GM21529 (cell line): ENCODE results near the gene SHPK.

ENCODE experiments used
- ATAC-seq: cut with Tn5 transposase; IDR thresholded peaks from one replicate; pipeline ENCODE4 v1.9.1; 2021; ENCODE audit not compliant: unreplicated experiment

The SHPK gene

DNA sequence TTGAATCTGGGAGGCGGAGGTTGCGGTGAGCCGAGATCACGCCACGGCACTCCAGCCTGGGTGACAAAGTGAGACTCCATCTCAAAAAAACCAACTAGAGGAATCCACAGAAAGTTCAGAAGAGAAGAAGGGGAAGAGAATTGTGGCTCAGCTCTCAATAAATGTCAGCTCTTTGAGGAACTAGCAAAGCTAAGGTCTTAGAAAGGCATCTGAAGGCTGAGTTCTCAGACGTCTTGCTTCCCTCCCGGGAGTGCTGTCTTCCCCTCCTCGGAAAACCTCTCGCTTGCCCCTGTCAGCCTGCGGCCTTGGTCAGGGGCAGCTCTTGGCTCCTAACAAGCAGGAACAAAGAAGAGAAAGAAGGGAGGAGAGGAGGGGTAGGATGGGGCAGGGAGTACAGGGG is 5.3 kb downstream of the SHPK start:
- ATAC-seq = no peak

DNA sequence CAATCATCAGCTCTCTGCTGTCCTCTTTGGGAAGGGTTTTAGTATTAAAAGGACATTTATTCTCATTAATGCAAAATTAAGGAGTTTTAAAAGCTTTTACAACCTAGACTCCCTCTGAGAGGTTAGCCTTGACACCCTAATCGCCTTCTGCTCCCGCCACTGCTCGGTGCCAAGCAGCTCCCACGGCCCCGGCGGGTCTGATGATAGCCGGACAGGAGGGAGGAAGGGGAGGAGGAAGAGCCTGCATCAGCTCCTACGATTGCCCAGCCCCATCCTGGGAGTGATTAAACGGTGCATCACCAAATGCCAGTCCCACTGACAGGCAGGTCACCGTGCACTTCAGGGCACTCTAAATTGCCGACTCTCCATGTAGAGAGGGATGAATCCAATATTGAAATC is 8.3 kb downstream of the SHPK start:
- no peak for ATAC-seq

DNA sequence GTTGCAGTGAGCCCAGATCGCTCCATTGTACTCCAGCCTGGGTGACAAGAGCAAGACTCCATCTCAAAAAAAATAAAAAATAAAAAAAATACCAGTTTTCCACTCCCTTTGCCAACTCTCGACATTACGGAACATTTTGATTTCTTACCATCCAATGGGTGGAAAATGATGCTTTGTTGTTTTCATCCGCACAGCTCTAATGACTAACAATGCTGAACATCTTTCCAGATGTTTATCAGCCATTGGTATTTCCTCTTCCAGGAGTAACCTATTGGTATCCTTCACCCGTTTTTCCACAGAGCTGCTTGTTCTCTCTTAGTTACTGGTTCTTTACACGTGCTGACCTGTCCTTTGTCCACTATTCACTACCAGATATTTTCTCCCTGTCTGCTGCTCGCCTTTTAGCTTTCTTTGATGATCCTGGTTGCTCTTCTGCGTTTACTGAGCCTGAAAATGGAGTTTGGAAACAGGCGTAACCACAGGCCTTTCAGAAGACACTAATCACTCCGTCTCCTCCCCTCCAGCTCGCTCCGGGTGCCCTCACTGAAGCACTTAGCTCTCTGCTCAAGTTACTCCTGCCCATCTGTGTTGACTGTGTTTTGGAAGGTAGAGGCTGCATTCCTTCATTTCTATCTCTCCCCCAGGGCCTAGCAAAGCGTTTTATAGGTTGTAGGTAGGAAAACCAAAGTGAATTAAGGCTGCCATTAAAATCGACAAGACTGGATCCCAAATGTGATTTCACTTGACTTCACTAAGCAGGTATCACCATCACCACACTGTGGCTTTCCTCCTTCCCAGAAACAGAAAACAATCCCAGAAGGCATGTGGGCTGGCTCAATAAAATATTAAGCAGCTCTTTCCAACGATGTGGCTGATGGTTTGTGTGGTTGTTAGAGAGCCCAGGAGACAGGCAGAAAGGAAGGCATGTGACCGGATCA is 8.9 kb downstream of the SHPK start:
- ATAC-seq = no peak

DNA sequence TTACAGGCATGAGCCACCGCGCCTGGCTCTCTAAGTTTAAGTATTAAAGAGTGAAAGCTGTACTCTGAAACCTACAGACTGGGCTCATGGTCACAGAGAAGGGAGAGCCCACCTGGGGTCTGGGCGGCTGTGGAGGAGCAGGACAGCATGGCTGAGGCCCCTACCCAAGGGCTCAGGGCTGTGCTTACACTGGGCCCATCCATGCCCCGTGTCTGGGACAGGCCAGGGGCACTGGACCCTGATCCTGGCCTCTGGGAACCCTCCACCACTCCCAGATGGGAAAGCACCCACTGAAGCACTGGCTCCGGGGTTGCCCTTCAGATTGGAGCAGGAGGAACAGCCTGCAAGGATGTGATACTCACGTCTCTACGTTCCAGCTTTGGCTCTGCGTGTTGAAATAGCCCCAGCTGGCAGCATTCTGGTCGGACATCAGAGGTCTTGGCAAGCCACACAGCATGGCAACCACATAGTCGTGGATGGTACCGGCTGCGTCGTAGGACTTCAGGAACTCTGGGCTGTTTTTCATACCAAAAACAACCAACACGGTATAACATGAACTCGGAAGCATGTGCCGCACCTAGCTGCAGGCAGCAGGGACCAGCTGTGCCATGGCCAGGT is 13.0 kb downstream of the SHPK start:
- no peak for ATAC-seq

DNA sequence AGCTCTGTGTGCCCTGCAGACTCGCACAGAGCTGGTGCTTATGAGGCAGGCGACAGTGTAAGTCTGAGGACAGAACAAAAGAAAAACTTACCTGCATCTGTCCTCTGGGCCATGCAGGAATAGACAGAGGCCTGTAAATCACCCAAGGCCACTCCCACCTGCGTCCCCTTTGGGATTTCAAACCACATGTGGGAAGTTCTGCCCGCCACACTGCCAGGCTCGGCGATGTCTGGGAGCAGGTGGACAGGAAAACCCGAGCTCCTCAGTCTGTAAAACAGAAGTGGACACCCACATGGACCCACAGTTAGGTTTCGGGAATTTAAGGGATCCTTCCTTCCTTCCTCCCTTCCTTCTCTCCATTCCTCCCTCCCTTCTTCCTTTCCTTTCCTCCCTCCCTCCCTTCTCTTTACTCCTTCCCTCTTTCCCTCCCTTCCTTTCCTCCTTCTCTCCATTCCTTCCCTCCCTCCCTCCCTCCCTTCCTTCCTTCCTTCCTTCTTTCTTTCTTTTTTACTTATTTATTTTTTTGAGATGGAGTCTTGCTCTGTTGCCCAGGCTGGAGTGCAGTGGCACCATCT is 14.8 kb downstream of the SHPK start:
- ATAC-seq = no peak

DNA sequence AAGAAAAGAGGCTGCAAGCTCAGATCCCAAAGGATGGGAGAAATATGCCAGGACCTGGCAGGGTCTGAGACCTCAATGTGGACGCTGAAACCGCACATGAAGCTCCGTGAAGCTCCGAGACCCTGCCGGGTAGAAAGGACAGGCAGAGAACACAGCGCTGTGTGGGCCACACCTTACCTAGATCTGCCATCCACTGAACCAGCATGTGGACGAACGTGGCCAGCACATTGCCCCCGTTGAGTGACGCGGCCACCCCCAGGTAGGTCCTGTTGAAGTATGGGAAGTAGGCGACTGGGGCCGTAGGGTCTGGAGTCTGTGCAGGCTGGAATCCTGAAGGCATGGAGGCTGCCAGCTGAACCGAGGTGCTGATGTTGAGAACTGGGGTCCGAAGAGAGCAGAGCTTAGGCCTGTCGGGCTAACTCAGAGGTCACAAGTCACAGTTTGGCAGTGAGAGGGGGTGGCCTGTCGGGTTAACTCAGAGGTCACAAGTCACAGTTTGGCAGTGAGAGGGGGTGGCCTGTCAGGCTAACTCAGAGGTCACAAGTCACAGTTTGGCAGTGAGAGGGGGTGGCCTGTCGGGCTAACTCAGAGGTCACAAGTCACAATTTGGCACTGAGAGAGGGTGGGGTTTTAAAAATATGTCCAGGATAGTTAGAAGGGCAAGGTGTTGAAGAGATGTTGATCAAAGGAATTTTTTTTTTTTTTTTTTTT is 20.7 kb downstream of the SHPK start:
- ATAC-seq = no peak

DNA sequence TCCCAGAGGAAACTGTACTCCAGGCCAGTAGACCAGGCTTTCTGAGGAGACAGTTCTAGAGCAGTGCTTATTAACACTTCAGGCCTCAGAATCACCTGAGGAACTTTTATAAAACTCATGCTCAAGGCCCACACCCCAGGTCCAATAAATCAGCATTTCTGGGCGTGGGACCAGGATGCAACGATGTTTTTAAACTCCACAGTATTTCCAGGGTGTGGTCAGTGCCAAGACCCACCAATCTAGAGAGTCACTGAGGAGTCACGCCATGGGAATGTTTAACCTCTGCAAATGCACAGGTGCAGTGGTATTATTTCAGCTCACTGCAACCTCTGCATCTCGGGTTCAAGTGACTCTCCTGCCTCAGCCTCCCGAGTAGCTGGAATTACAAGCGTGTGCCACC is 22.9 kb downstream of the SHPK start:
- ATAC-seq = no peak

DNA sequence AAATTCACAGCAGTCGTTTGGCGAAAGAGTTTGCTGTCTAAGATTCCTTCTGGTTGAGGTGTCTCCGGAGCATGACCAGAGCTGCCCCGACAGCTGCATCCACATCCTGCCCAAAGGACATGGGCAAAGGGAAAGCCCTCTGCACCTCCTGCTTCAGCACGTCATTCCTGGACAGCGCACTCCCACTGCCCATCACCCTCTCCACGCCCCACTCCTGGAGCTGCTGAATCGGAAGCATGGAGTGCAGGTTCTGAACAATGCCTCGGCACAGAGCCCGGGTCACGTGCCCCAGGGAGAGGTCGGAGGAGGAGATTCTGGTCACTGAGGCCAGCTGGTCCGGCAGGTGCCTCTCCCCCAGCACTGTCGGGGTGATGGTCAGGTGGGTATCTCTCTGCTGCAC is 25.5 kb downstream of the SHPK start:
- ATAC-seq = no peak

DNA sequence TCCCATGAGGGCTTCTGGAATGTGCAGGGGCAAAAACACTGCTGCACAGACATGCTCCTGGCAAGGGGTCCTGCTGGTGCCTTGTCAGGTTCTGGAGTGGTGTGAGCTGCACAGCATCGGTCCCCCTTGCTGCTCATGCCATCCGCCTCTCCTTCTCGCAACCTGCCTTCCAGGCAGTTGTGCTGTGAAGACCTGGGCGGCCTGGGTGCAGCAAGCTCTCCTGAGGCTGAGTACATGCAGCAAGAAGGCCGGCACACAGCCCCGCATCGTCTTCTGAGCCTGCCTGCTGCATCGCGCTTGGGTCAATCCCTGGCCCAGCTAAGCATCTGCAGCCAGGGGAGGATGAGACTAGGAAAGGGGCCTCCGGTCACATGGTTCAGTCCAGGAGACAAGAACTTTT is 26.4 kb downstream of the SHPK start:
- ATAC-seq = no peak

DNA sequence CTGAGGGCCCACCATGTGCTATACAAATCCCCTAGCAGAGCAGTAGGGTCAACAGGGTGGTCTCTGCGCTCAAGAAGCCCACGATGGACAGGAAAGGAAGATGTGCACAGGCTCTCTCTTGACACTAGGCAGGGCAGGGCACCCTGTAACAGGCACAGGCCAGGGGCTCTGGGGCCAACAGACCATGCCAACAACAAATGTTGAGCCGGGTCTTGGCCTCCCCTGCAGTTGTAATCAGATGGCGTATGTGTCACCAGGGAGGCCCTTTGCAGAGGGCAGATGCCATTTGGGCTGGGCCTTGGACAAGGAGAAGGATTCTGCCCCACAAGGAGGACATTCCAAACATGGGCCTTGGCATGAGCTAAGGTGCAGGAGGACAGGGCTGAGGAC is 32.2 kb downstream of the SHPK start:
- no peak for ATAC-seq

DNA sequence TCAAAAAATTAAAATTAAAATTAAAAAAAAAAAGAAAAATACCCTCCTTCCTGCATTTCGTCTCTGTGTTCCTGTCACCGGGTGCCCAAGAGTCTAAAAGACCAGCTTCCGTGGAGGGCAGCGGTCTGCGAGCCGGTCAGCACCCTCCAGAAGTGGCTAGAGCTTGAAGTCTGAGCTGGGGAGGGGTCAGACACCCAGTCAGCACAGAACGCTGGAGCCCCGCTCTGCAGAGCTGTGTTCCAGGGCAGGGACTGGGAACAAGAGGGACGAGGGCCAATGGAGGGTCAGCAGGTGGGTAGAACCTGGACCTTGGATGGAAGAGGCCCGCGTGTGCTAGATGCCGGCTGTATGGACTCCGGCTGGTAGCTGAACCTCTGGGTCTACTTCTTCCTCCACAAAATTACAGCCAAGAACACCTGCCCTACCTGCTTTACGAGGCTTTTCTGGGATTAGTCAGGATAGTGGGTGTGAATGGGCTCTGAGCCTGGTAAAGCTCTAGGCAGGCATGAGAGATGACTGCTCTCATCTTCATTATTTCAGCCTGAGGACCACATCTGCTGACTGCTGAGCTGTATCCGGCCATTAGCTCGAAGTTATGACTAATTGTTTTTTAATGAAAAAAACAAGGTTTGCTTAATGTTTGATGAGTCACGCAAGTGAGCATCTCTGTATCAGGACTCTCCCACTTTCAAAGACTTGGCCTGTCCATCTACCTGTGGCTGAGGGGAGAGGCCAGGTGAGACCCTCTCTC is 32.8 kb downstream of the SHPK start:
- ATAC-seq = no peak

DNA sequence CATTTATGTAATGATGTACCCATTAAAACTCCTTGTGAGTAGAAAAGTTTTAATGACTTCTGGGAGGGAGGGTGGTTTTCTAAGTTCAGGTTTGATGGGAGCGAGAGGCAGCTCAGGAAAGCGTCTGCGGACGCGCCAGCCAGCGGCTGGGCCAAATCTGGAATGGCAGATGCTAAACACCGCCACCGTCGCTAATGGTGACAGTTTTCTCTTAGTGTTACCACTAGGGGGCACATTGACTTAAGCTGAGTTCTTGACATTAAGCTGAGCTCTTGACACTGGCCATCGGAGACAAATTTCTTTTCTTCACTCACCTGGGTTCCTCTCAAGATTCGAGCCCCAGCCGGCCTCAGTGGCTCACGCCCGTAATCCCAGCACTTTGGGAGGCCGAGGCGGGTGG is 33.6 kb downstream of the SHPK start:
- ATAC-seq = no peak

DNA sequence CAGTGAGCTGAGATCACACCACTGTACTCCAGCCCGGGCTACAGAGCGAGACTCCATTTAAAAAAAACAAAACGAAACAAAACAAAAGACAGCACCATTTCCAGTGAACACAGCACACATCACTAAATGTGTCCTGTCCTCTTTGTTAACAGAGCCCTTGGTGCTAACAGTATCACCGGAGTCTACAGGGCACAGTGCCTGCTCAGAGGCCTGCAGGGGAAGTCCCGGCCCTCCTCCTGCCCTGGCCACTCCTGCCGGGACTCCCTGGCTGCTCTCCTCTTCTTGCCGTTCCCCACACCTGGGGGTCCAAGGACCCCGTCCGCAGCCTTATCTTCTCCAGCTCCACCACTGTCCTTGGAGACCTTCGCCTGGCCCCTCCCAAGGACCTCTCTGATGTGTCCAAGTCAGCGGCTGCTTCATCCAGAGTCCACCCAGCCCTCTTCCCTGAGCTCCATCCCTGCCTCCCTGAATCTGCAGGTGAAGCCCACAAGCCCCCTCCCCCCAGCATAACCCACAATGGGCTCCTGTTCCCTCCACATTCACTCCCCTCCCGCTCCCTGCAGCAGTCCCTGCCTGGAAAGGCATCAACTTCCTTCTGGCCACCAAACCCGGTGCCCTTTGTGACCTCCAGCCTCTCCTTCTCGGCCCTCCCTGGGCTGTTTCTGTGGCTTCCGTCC is 35.4 kb downstream of the SHPK start:
- no peak for ATAC-seq

DNA sequence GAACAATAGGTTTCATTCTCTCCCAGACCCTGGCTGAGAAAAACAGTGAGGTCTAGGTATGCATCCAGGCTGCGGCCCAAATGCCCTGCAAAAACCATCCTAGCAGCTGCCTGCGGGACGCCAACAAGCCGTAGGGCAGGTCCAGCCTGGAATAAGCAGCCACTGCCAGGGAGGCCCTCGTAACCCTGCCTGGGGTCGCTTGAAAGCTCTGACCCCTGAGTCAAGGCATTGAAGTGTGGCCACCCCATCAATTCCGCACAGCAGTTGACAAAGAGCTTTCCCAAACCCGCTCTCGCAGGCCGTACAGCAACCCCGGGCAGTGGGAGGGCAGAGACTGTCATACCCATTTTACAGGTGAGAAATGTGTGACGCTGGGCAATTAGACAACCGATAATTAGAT is 38.0 kb downstream of the SHPK start:
- no peak for ATAC-seq

DNA sequence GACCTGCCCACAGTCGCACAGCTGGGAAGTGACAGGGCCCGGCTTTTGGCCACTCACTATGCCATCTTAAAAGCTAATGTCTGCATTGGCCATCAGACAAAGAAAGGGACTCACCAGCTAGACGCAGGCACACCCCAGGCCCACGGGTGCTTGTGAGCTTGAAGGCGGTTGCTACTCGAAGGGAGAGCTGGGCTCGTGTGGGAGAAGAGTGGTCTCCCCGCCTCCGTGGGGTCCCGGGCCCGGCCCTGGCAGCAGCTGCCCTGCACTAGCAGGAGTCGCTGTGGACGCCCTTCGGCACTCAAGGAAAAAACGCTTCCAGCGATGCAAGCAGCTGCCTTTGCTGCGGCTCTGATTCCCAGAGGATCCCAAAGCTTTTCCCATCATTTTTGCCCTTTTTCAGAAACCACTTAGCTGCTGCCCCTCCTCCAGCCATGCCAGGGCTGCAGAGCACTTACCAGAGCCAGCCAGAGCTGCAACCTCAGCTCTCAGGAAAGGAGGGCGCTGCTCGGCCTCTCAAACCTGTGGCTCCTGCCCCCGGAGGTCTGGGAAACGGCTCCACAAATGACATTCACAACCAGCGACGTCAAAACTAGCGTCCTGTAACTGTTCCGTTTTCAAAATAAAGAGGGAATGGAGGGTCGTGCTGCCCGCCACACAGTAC is 39.1 kb downstream of the SHPK start:
- ATAC-seq = no peak

DNA sequence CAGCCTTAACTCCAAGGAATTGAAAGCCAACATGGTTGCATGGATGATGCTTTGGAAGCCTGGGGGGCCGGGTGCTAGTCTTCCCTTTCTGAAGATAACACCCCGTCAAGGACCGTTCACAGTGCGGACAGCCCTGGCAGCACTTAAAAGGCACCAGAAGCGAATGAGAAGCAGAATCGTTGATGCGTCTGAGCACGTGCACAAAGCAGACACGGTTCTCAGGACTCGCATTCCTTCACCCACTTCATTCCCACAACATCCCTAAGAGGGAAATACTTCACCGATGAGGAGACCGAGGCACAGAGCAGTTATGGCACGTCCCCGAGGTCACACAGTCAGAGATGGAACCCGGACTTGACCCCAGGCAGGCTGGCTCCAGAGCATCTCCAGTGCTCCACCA is 41.1 kb downstream of the SHPK start:
- ATAC-seq = no peak

DNA sequence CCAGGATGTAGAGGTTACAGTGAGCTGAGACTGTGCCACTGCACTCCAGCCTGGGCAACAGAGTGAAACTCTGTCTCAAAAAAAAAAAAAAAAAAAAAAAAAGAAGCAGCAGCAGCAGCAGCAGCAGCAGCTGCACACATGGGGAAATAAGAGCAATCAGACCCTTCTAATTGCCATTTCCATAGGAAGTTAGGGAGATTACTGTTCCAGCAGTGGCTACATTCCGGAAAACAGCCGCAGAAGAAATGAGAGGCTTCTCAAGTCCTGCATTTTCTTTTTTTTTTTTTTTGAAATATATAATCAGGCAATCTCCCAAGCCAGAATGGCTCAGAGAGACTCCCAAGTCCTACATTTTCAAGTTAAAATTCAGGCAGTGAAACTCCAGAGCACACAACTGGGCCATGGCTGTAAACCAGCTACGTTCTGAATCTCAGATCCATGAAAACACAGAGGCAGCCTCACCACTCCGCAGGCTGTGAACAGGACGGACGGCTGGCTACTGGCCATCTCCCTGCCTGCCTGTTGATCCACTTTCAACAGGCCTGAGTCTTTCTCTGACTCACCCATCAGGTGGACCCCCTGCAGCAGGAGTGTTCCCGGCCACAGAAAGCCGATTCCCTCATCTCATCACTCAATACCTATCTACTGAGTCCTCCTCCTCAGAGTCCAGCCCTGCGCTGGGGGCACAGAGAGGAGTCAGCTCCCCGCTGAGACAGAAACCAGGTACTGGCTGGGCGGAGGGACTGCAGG is 41.8 kb downstream of the SHPK start:
- no peak for ATAC-seq

DNA sequence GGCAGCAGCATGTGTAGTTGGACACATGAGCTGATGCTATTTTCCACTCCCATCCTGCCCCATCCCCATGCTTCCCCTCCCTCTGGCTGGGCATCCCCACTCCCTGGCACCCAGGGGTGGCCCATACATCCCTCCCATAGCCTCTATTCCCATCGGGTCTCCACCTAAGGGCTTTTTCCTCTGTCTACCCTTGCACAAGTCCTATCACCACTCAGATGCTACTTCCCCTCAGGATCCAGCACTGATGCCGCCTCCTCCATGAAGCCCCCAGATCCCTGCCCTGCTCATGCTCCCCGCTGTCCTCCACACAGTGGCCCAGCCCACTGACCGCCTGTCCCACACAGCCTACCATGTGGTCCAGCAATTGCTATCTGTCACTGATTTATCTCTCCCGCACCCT is 42.7 kb downstream of the SHPK start:
- no peak for ATAC-seq

DNA sequence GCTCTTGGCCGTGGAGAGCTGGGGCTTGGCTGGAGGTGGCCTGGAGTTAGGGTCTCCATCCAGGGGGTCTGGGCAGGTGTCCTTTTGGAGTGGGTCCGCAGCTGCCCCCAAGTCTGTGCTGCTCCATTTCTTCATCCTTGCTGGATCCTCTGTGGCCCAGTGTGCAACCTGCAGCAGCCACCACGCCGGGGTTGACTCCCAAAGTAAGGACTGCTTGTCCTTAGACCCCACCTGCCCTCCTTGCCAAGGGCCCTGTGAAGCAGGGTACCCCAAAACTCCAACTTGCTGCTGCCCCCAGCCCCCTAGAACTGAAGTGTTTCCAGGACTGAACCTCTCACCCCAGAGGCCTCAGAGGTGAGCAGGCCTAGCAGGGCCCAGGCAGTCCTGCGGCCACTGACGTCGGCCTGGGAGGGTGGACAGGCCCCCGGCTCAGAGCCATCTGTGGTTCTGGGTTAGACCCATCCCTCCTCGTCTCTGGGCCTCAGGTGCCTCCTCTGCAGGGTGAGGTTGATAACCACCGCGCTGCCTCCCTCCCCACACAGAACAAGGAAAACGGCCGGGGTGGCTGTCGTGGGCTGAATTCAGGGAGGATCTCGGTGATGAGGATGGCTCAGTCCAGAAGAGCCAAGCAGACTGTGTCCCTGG is 43.7 kb downstream of the SHPK start:
- no peak for ATAC-seq
